GM12865 (cell line): ENCODE results near the gene ARHGEF11.
A peak's percentile ranks its signal among the peaks of the same experiment; 100 is the strongest.

Source experiments
- DNase-seq: peaks from one replicate; pipeline ENCODE4 v3.0.0; 2010; ENCODE audit warnings: low read depth
- H3K4me3 ChIP-seq: 2 replicates; pipeline ENCODE4 v1.5.1; 2011; ENCODE audit warnings: mild to moderate bottlenecking, low read depth, low read length, control low read depth
- CTCF ChIP-seq: IDR thresholded peaks from 2 replicates; pipeline ENCODE4 v1.5.1; 2011; ENCODE audit warnings: low read length, control low read depth, low read depth, inconsistent platforms; ENCODE audit not compliant: insufficient read depth; ENCODE audit errors: missing control alignments

Gene ARHGEF11

DNA sequence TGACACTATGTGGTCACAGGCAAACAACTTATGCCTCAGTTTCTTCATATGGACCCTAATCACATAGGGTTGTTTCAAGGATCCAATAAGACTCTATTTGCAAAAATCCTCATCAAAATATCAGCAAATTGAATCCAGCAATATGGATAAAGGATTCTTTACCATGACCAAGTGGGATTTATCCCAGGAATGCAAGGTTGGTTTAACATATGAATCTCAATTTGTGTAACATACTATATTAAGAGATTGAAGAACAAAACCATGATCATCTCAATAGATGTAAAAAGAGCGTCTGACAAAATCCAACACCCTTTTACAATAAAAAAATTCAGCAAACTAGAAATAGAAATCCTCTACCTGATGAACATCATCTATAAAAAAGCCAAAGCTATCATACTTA lies 23.9 kb downstream of the ARHGEF11 start:
- TF ChIP-seq CTCF: no peak
- no peak for DNase-seq
- H3K4me3 ChIP-seq: no peak overlapping the region

DNA sequence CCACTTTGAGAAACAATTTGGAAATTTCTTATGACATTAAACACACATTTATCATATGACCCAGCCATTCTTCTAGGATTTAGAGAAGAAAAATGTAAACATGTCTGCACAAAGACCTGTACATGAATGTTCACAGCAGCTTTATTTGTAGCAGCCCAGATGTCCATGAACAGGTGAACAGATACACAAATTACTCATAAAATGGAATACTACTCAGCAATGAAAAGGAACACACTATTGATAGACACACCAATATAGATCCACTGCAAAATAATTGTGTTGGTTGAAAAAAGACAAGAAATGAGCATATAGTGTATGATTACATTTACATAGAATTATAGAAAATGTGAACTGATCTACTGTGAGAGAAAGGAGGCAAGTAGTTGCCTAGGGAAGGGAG lies 26.1 kb downstream of the ARHGEF11 start:
- DNase-seq: no peak
- no peak overlapping the region for H3K4me3 ChIP-seq
- no peak for TF ChIP-seq CTCF

DNA sequence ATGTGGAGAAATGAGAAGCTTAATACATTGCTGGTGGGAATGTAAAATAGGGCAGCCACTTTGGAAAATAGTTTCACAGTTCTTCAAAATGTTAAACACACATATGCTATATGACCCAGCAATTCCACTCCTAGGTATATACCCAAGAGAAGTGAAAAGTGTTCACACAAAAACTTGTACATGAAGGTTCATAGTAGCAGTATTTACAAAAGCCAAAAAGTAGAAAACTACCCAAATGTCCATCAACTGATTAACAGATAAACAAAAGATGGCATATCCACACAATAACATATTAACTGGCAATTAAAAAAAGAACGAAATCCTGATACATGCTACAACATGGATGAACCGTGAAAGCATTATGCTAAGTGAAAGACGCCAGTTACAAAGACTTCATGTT lies 33.7 kb downstream of the ARHGEF11 start:
- no peak for DNase-seq
- no peak for TF ChIP-seq CTCF
- H3K4me3 ChIP-seq: no peak overlapping the region

GRCh38 chr1:157008502-157008901 lies 37.0 kb downstream of the ARHGEF11 start:
- H3K4me3 ChIP-seq: no peak overlapping the region
- no peak for TF ChIP-seq CTCF
- DNase-seq: no peak

DNA sequence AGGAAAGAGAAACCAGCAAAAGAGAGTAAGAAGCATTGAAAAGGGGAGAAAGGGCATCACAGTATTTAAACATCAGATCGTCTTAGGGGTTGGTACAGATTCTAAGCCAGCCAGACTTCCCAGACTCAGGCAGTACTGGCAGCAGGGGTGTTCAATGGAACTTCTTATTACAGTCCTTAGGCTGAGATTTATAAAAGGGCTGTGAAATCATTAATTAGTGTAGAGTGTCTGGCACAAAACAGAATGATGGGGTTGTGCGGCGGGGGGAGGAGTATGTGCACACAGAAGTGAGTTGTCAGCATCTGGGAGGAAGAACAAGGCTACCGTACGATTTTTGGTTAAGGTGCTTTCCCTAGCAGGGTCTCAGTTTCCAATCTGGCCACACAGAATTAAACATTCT lies 38.2 kb downstream of the ARHGEF11 start:
- no peak overlapping the region for H3K4me3 ChIP-seq
- DNase-seq: peak; percentile 6
- no peak for TF ChIP-seq CTCF

DNA sequence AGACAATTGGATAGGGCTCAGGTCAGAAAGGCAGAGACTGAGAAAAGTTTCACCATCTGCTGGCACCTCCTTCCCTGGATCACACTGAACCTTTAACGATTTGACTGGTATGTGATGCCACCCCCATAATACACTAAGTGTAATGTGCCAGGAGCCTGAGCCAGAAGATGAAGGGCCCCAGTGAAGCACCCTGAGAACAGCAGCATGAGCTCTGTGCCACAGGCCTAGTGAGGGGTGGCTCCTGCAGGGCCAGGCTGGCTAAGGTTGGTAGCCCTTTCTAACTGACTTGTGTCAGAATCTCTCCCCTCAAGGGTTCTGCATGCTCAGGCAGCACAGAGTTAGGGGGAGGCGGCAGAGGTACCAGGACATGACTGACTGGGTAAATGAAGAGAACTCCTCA lies 38.9 kb downstream of the ARHGEF11 start:
- no peak for DNase-seq
- TF ChIP-seq CTCF: no peak
- no peak overlapping the region for H3K4me3 ChIP-seq

DNA sequence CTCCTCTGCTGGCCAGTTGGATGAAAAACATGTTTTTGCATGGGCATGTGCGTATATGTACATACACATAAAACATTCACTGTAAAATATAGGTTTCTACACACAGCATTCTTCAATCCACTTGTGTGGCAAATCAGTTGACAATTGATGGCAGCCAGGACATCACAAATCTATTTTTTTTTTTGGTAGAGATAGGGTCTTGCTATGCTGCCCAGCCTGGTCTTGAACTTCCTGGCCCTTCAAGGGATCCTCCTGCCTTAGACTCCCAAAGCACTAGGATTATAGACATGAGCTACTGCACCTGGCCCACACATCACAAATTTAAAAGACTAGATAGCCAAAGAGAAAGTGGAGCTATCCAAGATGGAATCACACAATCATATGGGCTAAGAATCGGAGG lies 39.6 kb downstream of the ARHGEF11 start:
- H3K4me3 ChIP-seq: no peak overlapping the region
- TF ChIP-seq CTCF: no peak
- no peak for DNase-seq
